B cell (primary cell): ENCODE results near the gene FOXM1. TPM values are rescaled to one million over a fixed set of nuclear protein-coding genes. Genes with fewer than 3 reads are reported as not detected.

Experiments
- ATAC-seq: fragments of 200-7000 bp; cut with Tn5 transposase; one replicate; pipeline ENCODE4 v1.10.0; 2021; ENCODE audit warnings: low read depth, mild to moderate bottlenecking, moderate number of reproducible peaks, moderate library complexity
- CTCF ChIA-PET: fragments of 350-600 bp; sonication (Branson Sonifier 250); formaldehyde crosslinking; loops from one replicate; lab custom pipeline; 2021; ENCODE audit warnings: antibody characterized with exemption, inconsistent platforms; lab: Charles Lee
- POLR2A ChIA-PET: fragments of 350-600 bp; sonication (Branson Sonifier 250); formaldehyde crosslinking; loops from one replicate; lab custom pipeline; 2021; ENCODE audit warnings: antibody characterized with exemption; lab: Charles Lee
- DNase-seq: peaks from one replicate; pipeline ENCODE4 v3.0.0; 2013
- H2AFZ ChIP-seq: 2 replicates; pipeline ENCODE4 v1.6.1; 2012; ENCODE audit warnings: mild to moderate bottlenecking, low read depth, low read length; ENCODE audit not compliant: insufficient read depth, poor library complexity, severe bottlenecking
- H3K27ac ChIP-seq, 2 donors: 1 replicate in 1 of 2; 2 replicates in 1 of 2; pipeline ENCODE4 v1.5.1; 2012 to 2013; ENCODE audit warnings: low read length in 2 of 2, mild to moderate bottlenecking in 2 of 2, moderate library complexity in 1 of 2
- H3K27me3 ChIP-seq, 4 experiments: fragments of 200-600 bp in 1 of 4; sonication (generic) in 1 of 4; replicated peaks in 1 of 4; 1 replicate in 2 of 4; 2 replicates in 2 of 4; pipeline versions ENCODE4 v1.6.1 to v1.7.0; 2013 to 2016; ENCODE audit warnings: low read length in 3 of 4, mild to moderate bottlenecking in 2 of 4, mixed read lengths in 1 of 4, moderate library complexity in 1 of 4; ENCODE audit not compliant: insufficient read depth in 4 of 4, control insufficient read depth in 3 of 4; ENCODE audit errors: control extremely low read depth in 1 of 4
- H3K36me3 ChIP-seq, 2 experiments: replicated peaks in 1 of 2; 1 replicate in 1 of 2; 2 replicates in 1 of 2; pipeline versions ENCODE4 v1.6.1 to v1.7.1; 2013; ENCODE audit warnings: low read length in 1 of 2; ENCODE audit not compliant: insufficient read depth in 2 of 2, control insufficient read depth in 1 of 2; ENCODE audit errors: control extremely low read depth in 1 of 2, extremely low read depth in 1 of 2
- H3K4me1 ChIP-seq, 2 donors: fragments of 200-600 bp in 1 of 2; sonication (generic) in 1 of 2; 1 replicate in 1 of 2; 2 replicates in 1 of 2; pipeline versions ENCODE4 v1.5.1 to v1.6.1; 2013 to 2017; ENCODE audit warnings: low read length in 2 of 2; ENCODE audit not compliant: control insufficient read depth in 2 of 2, insufficient read depth in 2 of 2
- H3K4me2 ChIP-seq: replicated peaks from 2 replicates; pipeline ENCODE3; 2012; ENCODE audit warnings: mild to moderate bottlenecking, low read depth, low read length; ENCODE audit not compliant: poor library complexity, severe bottlenecking
- H3K4me3 ChIP-seq, 5 experiments: fragments of 200-600 bp in 1 of 5; sonication (generic) in 1 of 5; 1 replicate in 3 of 5; 2 replicates in 2 of 5; pipeline versions ENCODE4 v1.5.1 to v1.7.0; 2011 to 2016; ENCODE audit warnings: low read length in 4 of 5, mild to moderate bottlenecking in 4 of 5, low read depth in 2 of 5, control low read depth in 1 of 5, moderate library complexity in 1 of 5; ENCODE audit not compliant: insufficient read depth in 1 of 5; ENCODE audit errors: control extremely low read depth in 1 of 5, extremely low read depth in 1 of 5
- H3K79me2 ChIP-seq: fragments of 200-600 bp; sonication (generic); one replicate; pipeline ENCODE4 v1.6.0; 2016; ENCODE audit warnings: low read length; ENCODE audit not compliant: control insufficient read depth, insufficient read depth
- H3K9ac ChIP-seq: fragments of 200-600 bp; sonication (generic); 2 replicates; pipeline ENCODE4 v1.6.1; 2017; ENCODE audit warnings: mild to moderate bottlenecking, low read length, moderate library complexity
- H3K9me3 ChIP-seq, 3 donors: one replicate each; pipeline versions ENCODE4 v1.6.1 to v1.7.1; 2013; ENCODE audit warnings: low read length in 2 of 3; ENCODE audit not compliant: control insufficient read depth in 2 of 3, insufficient read depth in 1 of 3; ENCODE audit errors: control extremely low read depth in 1 of 3
- H4K20me1 ChIP-seq: 2 replicates; pipeline ENCODE4 v1.6.0; 2012; ENCODE audit warnings: mild to moderate bottlenecking, low read length; ENCODE audit not compliant: insufficient read depth, control insufficient read depth, poor library complexity, severe bottlenecking
- H3K27ac Mint-ChIP-seq: one replicate; pipeline ENCODE4 v1.8.0; 2021; ENCODE audit warnings: mixed read lengths
- H3K27me3 Mint-ChIP-seq: one replicate; pipeline ENCODE4 v1.8.0; 2021; ENCODE audit warnings: mixed read lengths
- H3K4me1 Mint-ChIP-seq: one replicate; pipeline ENCODE4 v1.8.0; 2021; ENCODE audit warnings: mixed read lengths
- H3K4me3 Mint-ChIP-seq: one replicate; pipeline ENCODE4 v1.8.0; 2021; ENCODE audit warnings: mixed read lengths
- H3K9me3 Mint-ChIP-seq: one replicate; pipeline ENCODE4 v1.8.0; 2022; ENCODE audit warnings: mixed read lengths; ENCODE audit not compliant: insufficient read depth
- EZH2 ChIP-seq: IDR thresholded peaks from 2 replicates; pipeline ENCODE4 v1.6.1; 2012; ENCODE audit warnings: borderline replicate concordance, low read depth, mild to moderate bottlenecking, moderate library complexity, low read length; ENCODE audit not compliant: insufficient read depth, poor library complexity, severe bottlenecking
- WGBS: methylation state at CpG from one replicate; pipeline ENCODE4 v1.1.5; 2013; ENCODE audit warnings: missing lambda C conversion rate; ENCODE audit not compliant: insufficient coverage; 5-methylcytosine and 5-hydroxymethylcytosine counted together
- intact Hi-C: fragments of 100-400 bp; cut with micrococcal nuclease; formaldehyde crosslinking; loops from one replicate; pipeline ENCODE4 v1.10.0; 2022
- polyA plus RNA-seq: library from polyadenylated mRNA; depleted of rRNA; stranded (reverse); fragments of >200 nt; gene quantifications from 2 replicates; pipeline ENCODE4 v1.2.3, GENCODE V29; 2012
- total RNA-seq, 2 donors: library from RNA; stranded (reverse); fragments of 120-200 nt in 1 of 2; gene quantifications; 1 replicate in 1 of 2; 2 replicates in 1 of 2; pipeline versions ENCODE4 v1.2.3 to v1.2.4, GENCODE V29; 2013 to 2022
- TF ChIP-seq, protein P1 (sequence below): fragments of 200-600 bp; IDR thresholded peaks from one replicate; pipeline ENCODE4 v1.8.0; 2022; ENCODE audit warnings: antibody characterized with exemption, mild to moderate bottlenecking

Gene FOXM1
- total and polyA plus RNA-seq, 2 donors (not counting 1 experiment from before 2014, with no cell fraction given) = 0.67 to 0.84 TPM

DNA sequence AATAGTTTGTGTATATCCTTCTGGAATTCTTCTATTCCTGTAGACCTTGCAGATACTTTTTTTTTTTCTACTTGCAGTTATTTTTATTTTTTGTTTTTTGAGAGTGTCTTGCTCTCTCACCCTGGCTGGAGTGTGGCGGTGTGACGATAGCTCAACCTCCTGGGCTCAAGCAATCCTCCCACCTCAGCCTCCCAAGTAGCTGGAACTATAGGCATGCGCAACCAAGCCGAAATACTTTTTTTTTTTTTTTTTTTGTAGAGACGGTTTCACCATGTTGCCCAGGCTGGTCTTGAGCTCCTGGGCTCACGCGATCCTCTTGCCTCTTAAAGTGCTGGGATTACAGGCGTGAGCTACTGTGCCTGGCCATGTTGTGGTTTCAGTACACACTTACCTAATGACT is 23.7 kb upstream of the FOXM1 start:
- no peak overlapping the region for H3K4me3 ChIP-seq
- no peak overlapping the region for H3K9ac ChIP-seq
- no peaks in the 10 kb centered on the region for H3K27me3 ChIP-seq
- ChIA-PET CTCF (no interaction called here), POLR2A (no interaction called here)
- H3K9me3 ChIP-seq = no peaks in the 10 kb centered on the region
- WGBS = 96% methylated on average over 3 of the region's 8 CpGs
- Mint-ChIP-seq H3K27me3 (no peaks in the 10 kb centered on the region), H3K4me3 (no peak overlapping the region), H3K27ac (no peak overlapping the region), H3K4me1 (peaks cover 4% of the 10 kb centered on the region), H3K9me3 (no peaks in the 10 kb centered on the region)
- no peak overlapping the region for H3K4me2 ChIP-seq
- no peak for DNase-seq
- no peaks in the 10 kb centered on the region for H3K36me3 ChIP-seq
- intact Hi-C loops = no loop called here
- TF ChIP-seq, protein P1, sequence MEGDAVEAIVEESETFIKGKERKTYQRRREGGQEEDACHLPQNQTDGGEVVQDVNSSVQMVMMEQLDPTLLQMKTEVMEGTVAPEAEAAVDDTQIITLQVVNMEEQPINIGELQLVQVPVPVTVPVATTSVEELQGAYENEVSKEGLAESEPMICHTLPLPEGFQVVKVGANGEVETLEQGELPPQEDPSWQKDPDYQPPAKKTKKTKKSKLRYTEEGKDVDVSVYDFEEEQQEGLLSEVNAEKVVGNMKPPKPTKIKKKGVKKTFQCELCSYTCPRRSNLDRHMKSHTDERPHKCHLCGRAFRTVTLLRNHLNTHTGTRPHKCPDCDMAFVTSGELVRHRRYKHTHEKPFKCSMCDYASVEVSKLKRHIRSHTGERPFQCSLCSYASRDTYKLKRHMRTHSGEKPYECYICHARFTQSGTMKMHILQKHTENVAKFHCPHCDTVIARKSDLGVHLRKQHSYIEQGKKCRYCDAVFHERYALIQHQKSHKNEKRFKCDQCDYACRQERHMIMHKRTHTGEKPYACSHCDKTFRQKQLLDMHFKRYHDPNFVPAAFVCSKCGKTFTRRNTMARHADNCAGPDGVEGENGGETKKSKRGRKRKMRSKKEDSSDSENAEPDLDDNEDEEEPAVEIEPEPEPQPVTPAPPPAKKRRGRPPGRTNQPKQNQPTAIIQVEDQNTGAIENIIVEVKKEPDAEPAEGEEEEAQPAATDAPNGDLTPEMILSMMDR = no peak
- TF ChIP-seq EZH2 = no peak
- no peaks in the 10 kb centered on the region for H3K4me1 ChIP-seq
- H4K20me1 ChIP-seq = no peaks in the 10 kb centered on the region
- peaks cover 7% of the 10 kb centered on the region for H3K79me2 ChIP-seq
- H2AFZ ChIP-seq = no peak overlapping the region
- ATAC-seq = no peak
- no peak overlapping the region for H3K27ac ChIP-seq

DNA sequence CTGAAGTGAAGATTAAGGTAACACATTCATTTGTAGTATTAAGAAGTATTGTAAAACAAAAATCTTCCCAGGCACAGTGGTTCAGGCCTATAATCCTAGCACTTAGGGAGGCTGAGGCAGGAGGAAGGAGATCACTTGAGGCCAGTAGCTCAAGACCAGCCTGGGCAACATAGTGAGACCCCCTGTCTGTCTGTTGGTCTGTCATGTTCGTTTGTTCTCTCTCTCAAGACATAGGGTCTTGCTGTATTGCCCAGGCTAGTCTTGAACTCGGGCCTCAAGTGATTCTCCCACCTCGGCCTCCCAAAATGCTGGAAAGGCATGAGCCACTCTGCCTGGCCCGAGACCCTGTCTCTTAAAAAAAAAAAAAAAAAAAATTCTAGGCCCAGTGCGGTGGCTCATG is 20.4 kb upstream of the FOXM1 start:
- H3K27ac Mint-ChIP-seq = no peak overlapping the region
- intact Hi-C loops = no loop called here
- Histone ChIP-seq H3K27ac (no peak overlapping the region), H3K79me2 (peaks cover 16% of the 10 kb centered on the region), H4K20me1 (no peaks in the 10 kb centered on the region), H3K4me2 (no peak overlapping the region), H3K9me3 (no peaks in the 10 kb centered on the region), H3K4me3 (no peak overlapping the region), H2AFZ (no peak overlapping the region), H3K4me1 (no peaks in the 10 kb centered on the region), H3K27me3 (no peaks in the 10 kb centered on the region), H3K36me3 (no peaks in the 10 kb centered on the region), H3K9ac (no peak overlapping the region)
- H3K4me1 Mint-ChIP-seq = no peaks in the 10 kb centered on the region
- WGBS = 100% methylated on average over 1 of the region's 5 CpGs
- no peak for ATAC-seq
- TF ChIP-seq, protein P1 = no peak
- no peak for TF ChIP-seq EZH2
- H3K9me3 Mint-ChIP-seq = no peaks in the 10 kb centered on the region
- H3K27me3 Mint-ChIP-seq = no peaks in the 10 kb centered on the region
- DNase-seq = no peak
- no peak overlapping the region for H3K4me3 Mint-ChIP-seq
- CTCF ChIA-PET = no interaction called here
- POLR2A ChIA-PET = no interaction called here
